Measurements from ENCODE around the gene ZSCAN20. TPM values are rescaled to one million over a fixed set of nuclear protein-coding genes. Genes with fewer than 3 reads are reported as not detected.

The ZSCAN20 gene
- total RNA-seq, 2 experiments from 2014 or later = 0.27 to 0.50 TPM

DNA sequence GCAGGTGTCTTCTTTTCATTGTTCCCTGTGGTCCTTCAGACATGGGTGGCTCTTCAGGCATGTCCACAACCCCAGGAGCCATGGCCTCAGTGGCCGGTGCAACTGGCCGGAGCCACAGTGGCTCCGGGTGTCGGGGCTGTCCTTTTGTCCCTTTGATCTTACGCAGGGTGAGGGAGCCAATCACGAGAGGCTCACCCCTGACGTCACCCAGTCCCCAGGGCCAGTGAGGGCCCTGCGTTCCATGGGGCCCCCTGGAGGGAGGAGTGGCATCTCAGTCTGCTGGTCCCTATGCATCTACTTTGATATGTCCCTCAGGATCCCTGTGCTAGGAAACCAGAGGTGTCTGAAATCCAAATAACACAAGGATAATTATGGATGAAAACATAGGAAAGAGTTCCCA is 29.3 kb downstream of the ZSCAN20 start:
- Mint-ChIP-seq H3K27ac (no peak overlapping the region), H3K9me3 (peaks cover 16% of the 10 kb centered on the region), H3K4me3 (no peak overlapping the region), H3K4me1 (ENCODE audit: low read depth) (no peaks in the 10 kb centered on the region), H3K36me3 (ENCODE audit: low read depth) (peaks cover 20% of the 10 kb centered on the region), H3K27me3 (no peaks in the 10 kb centered on the region)
- ChIA-PET CTCF (no interaction called here), POLR2A (no interaction called here)
- DNase-seq (no peak), ATAC-seq (ENCODE audit: poor library complexity) (no peak)
- Histone ChIP-seq H3K27me3 (ENCODE audit: control insufficient read depth in 1 of 2, insufficient read depth in 2 of 2, low read length in 2 of 2) (no peaks in the 10 kb centered on the region), H3K9me3 (ENCODE audit: control insufficient read depth in 1 of 2, insufficient read depth in 1 of 2, low read length in 2 of 2) (peaks cover 4 to 7% of the 10 kb centered on the region in 2 experiments), H3K4me1 (ENCODE audit: insufficient read depth, low read length) (no peaks in the 10 kb centered on the region), H3K27ac (ENCODE audit: low read depth in 1 of 2, low read length in 2 of 2) (no peak overlapping the region), H3K4me3 (ENCODE audit: low read length) (no peak overlapping the region), H3K36me3 (ENCODE audit: insufficient read depth, low read length) (no peaks in the 10 kb centered on the region)
- intact Hi-C loops (cut with DNase I, micrococcal nuclease) = no loop called here
- TF ChIP-seq, protein P1, sequence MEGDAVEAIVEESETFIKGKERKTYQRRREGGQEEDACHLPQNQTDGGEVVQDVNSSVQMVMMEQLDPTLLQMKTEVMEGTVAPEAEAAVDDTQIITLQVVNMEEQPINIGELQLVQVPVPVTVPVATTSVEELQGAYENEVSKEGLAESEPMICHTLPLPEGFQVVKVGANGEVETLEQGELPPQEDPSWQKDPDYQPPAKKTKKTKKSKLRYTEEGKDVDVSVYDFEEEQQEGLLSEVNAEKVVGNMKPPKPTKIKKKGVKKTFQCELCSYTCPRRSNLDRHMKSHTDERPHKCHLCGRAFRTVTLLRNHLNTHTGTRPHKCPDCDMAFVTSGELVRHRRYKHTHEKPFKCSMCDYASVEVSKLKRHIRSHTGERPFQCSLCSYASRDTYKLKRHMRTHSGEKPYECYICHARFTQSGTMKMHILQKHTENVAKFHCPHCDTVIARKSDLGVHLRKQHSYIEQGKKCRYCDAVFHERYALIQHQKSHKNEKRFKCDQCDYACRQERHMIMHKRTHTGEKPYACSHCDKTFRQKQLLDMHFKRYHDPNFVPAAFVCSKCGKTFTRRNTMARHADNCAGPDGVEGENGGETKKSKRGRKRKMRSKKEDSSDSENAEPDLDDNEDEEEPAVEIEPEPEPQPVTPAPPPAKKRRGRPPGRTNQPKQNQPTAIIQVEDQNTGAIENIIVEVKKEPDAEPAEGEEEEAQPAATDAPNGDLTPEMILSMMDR (IDR thresholded peaks at IDR 0.05) = no peak

DNA sequence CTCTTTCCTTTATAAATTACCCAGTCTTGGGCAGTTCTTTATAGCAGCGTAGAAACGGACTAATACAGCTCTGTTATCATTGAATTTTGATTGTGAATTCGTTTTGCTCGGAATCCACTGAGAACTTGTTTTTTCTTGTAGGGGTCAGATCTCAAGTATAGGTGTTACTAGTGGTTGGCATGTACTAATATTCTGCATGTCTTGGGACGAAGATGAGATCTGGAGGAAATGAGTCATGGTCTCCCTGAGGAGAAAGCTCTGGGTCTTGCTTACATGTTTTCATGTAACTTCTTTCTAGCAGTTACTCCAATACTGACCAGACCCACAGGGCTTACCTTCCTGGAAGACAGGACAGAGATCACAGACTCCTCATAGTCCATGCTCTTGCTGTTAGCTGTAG is 30.3 kb downstream of the ZSCAN20 start:
- ChIA-PET CTCF (no interaction called here), POLR2A (no interaction called here)
- H3K36me3 ChIP-seq (ENCODE audit: insufficient read depth, low read length) = no peaks in the 10 kb centered on the region
- Mint-ChIP-seq H3K4me3 (no peak overlapping the region), H3K36me3 (ENCODE audit: low read depth) (peaks cover 15% of the 10 kb centered on the region), H3K27me3 (no peaks in the 10 kb centered on the region), H3K4me1 (ENCODE audit: low read depth) (no peaks in the 10 kb centered on the region), H3K9me3 (peaks cover 10% of the 10 kb centered on the region), H3K27ac (no peak overlapping the region)
- H3K9me3 ChIP-seq (ENCODE audit: control insufficient read depth in 1 of 2, insufficient read depth in 1 of 2, low read length in 2 of 2) = peaks cover 0 to 4% of the 10 kb centered on the region in 2 experiments
- ATAC-seq (ENCODE audit: poor library complexity) = no peak
- no peak for DNase-seq
- no peak overlapping the region for H3K4me3 ChIP-seq (ENCODE audit: low read length)
- H3K4me1 ChIP-seq (ENCODE audit: insufficient read depth, low read length) = no peaks in the 10 kb centered on the region
- TF ChIP-seq, protein P1 (IDR thresholded peaks at IDR 0.05) = no peak
- intact Hi-C loops (cut with DNase I, micrococcal nuclease) = no loop called here
- no peak overlapping the region for H3K27ac ChIP-seq (ENCODE audit: low read depth in 1 of 2, low read length in 2 of 2)
- H3K27me3 ChIP-seq (ENCODE audit: control insufficient read depth in 1 of 2, insufficient read depth in 2 of 2, low read length in 2 of 2) = no peaks in the 10 kb centered on the region

DNA sequence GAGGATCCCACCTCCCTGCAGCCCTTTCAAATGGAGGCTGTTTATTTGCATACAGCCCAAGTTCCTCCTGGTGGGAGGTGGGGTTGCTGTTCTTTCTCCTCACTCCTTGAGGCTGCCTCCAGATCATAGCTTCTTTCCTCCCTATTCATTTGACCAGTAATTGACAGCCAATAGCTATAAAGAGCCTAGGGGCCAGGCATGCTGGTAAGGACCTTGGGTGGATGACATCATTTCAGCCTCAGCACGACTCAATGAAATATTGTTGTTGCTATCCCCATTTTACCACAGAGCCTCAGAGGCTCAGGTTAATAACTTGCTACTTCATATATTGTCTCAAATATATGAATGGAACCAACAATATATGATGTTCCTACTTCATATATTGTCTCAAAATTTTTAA is 31.1 kb downstream of the ZSCAN20 start:
- H3K27me3 ChIP-seq (ENCODE audit: control insufficient read depth in 1 of 2, insufficient read depth in 2 of 2, low read length in 2 of 2) = no peaks in the 10 kb centered on the region
- H3K36me3 Mint-ChIP-seq (ENCODE audit: low read depth) = peaks cover 9% of the 10 kb centered on the region
- no peaks in the 10 kb centered on the region for H3K27me3 Mint-ChIP-seq
- no peak overlapping the region for H3K4me3 Mint-ChIP-seq
- no peak for ATAC-seq (ENCODE audit: poor library complexity)
- H3K27ac Mint-ChIP-seq = no peak overlapping the region
- TF ChIP-seq, protein P1 (IDR thresholded peaks at IDR 0.05) = no peak
- DNase-seq = no peak
- no peaks in the 10 kb centered on the region for H3K36me3 ChIP-seq (ENCODE audit: insufficient read depth, low read length)
- POLR2A ChIA-PET = no interaction called here
- no peak overlapping the region for H3K27ac ChIP-seq (ENCODE audit: low read depth in 1 of 2, low read length in 2 of 2)
- no peaks in the 10 kb centered on the region for H3K4me1 Mint-ChIP-seq (ENCODE audit: low read depth)
- intact Hi-C loops (cut with DNase I, micrococcal nuclease) = no loop called here
- peaks cover 6% of the 10 kb centered on the region for H3K9me3 Mint-ChIP-seq
- H3K4me1 ChIP-seq (ENCODE audit: insufficient read depth, low read length) = no peaks in the 10 kb centered on the region
- CTCF ChIA-PET = no interaction called here
- H3K4me3 ChIP-seq (ENCODE audit: low read length) = no peak overlapping the region
- peaks cover 0 to 4% of the 10 kb centered on the region in 2 experiments for H3K9me3 ChIP-seq (ENCODE audit: control insufficient read depth in 1 of 2, insufficient read depth in 1 of 2, low read length in 2 of 2)
